Smooth muscle cell (in vitro differentiated cells): ENCODE results near the gene TIMM23. TPM values are rescaled to one million over a fixed set of nuclear protein-coding genes. Genes with fewer than 3 reads are reported as not detected.
"Not testable (repeated sequence)": the region's sequence is repeated elsewhere in the genome, so short reads cannot be mapped to it uniquely, and the experiment has no call there.

Source experiments
- DNase-seq: peaks from one replicate; lab custom pipeline; 2025; ENCODE audit not compliant: unreplicated experiment; lab: John Stamatoyannopoulos, UW
- H2AFZ ChIP-seq: fragments of 200-600 bp; sonication (generic); 2 replicates; pipeline ENCODE4 v1.6.0; 2016; ENCODE audit warnings: antibody characterized with exemption, low read depth, mild to moderate bottlenecking
- H3F3A ChIP-seq: fragments of 200-600 bp; sonication (generic); 2 replicates; pipeline ENCODE4 v1.6.0; 2017; ENCODE audit warnings: antibody characterized with exemption, low read depth
- H3K27ac ChIP-seq: fragments of 200-600 bp; sonication (generic); 2 replicates; pipeline ENCODE4 v1.5.1; 2016; ENCODE audit warnings: low read depth, mild to moderate bottlenecking
- H3K27me3 ChIP-seq: fragments of 200-600 bp; sonication (generic); 2 replicates; pipeline ENCODE4 v1.6.1; 2016; ENCODE audit warnings: low read depth, mild to moderate bottlenecking
- H3K36me3 ChIP-seq: fragments of 200-600 bp; sonication (generic); 2 replicates; pipeline ENCODE4 v1.5.1; 2016; ENCODE audit warnings: low read depth
- H3K4me1 ChIP-seq: fragments of 200-600 bp; sonication (generic); 2 replicates; pipeline ENCODE4 v1.5.1; 2016; ENCODE audit warnings: low read depth
- H3K4me2 ChIP-seq: fragments of 200-600 bp; sonication (generic); 2 replicates; pipeline ENCODE4 v1.6.0; 2016; ENCODE audit warnings: mild to moderate bottlenecking
- H3K4me3 ChIP-seq: fragments of 200-600 bp; sonication (generic); 2 replicates; pipeline ENCODE4 v1.5.1; 2016; ENCODE audit warnings: mild to moderate bottlenecking
- H3K79me2 ChIP-seq: fragments of 200-600 bp; sonication (generic); 2 replicates; pipeline ENCODE4 v1.6.0; 2016; ENCODE audit warnings: low read depth, mild to moderate bottlenecking
- H3K9ac ChIP-seq: fragments of 200-600 bp; sonication (generic); 2 replicates; pipeline ENCODE4 v1.6.0; 2016; ENCODE audit warnings: low read depth
- H3K9me3 ChIP-seq: fragments of 200-600 bp; sonication (generic); replicated peaks from 2 replicates; pipeline ENCODE4 v1.5.1; 2016; ENCODE audit warnings: low read depth
- H4K20me1 ChIP-seq: fragments of 200-600 bp; sonication (generic); 2 replicates; pipeline ENCODE4 v1.6.0; 2016; ENCODE audit warnings: low read depth
- WGBS: methylation state at CpG from one replicate; pipeline ENCODE4 v1.1.7; 2016; ENCODE audit warnings: low lambda C conversion rate; 5-methylcytosine and 5-hydroxymethylcytosine counted together
- polyA plus RNA-seq: library from polyadenylated mRNA; unstranded; fragments of >200 nt; fragmentation: Nextera tagmentation; extraction: Ambion mirVana; gene quantifications from 2 replicates; pipeline ENCODE4 v1.2.1, GENCODE V29; 2016
- total RNA-seq: library from RNA; depleted of rRNA; stranded (reverse); fragments of >200 nt; gene quantifications from 2 replicates; pipeline ENCODE4 v1.2.3, GENCODE V29; 2014

TIMM23 gene
- total and polyA plus RNA-seq, 2 experiments from 2014 or later, result 89.4 to 105 TPM

GRCh38 chr10:45948801-45949200 lies 23.5 kb upstream of the TIMM23 start:
- H3K9me3 ChIP-seq, DNase-seq, H3K27ac ChIP-seq, H3K4me1 ChIP-seq, H3K4me3 ChIP-seq, H4K20me1 ChIP-seq, H3K36me3 ChIP-seq, H3K27me3 ChIP-seq, H3F3A ChIP-seq, H2AFZ ChIP-seq, H3K4me2 ChIP-seq, H3K9ac ChIP-seq, H3K79me2 ChIP-seq: not testable (repeated sequence)

- H3K27me3 ChIP-seq, H3K9me3 ChIP-seq, H3K4me1 ChIP-seq, H3K36me3 ChIP-seq, H3K4me2 ChIP-seq, H3F3A ChIP-seq, H3K9ac ChIP-seq, H4K20me1 ChIP-seq, H3K27ac ChIP-seq, H3K79me2 ChIP-seq, H2AFZ ChIP-seq, H3K4me3 ChIP-seq, DNase-seq: not testable (repeated sequence)
- WGBS, result 89% methylated on average over 4 of the region's 4 CpGs
Observed at GRCh38 chr10:45954367-45954766, 17.9 kb upstream of the TIMM23 start.

GRCh38 chr10:45956634-45957033 lies 15.7 kb upstream of the TIMM23 start:
- not testable (repeated sequence) for H3K27me3 ChIP-seq, H3K4me2 ChIP-seq, H3K4me1 ChIP-seq, H3K79me2 ChIP-seq, DNase-seq, H3K36me3 ChIP-seq, H3K9me3 ChIP-seq, H3K9ac ChIP-seq, H3F3A ChIP-seq, H3K27ac ChIP-seq, H2AFZ ChIP-seq, H4K20me1 ChIP-seq, H3K4me3 ChIP-seq
- WGBS, result 39% methylated on average over 6 of the region's 6 CpGs

- H3K4me1 ChIP-seq, H3K79me2 ChIP-seq, H3K27ac ChIP-seq, H4K20me1 ChIP-seq, H3F3A ChIP-seq, H3K27me3 ChIP-seq, H3K36me3 ChIP-seq, H3K9ac ChIP-seq, DNase-seq, H3K9me3 ChIP-seq, H3K4me2 ChIP-seq, H3K4me3 ChIP-seq, H2AFZ ChIP-seq: not testable (repeated sequence)
- 94% methylated on average over 6 of the region's 6 CpGs for WGBS
Observed at GRCh38 chr10:45957928-45958327, 14.4 kb upstream of the TIMM23 start.

GRCh38 chr10:45962686-45963452 lies 9.4 kb upstream of the TIMM23 start:
- 88% methylated on average over 6 of the region's 6 CpGs for WGBS
- H3K4me1 ChIP-seq, H4K20me1 ChIP-seq, H3K4me2 ChIP-seq, H2AFZ ChIP-seq, H3K9ac ChIP-seq, DNase-seq, H3K27ac ChIP-seq, H3K4me3 ChIP-seq, H3K36me3 ChIP-seq, H3K27me3 ChIP-seq, H3K9me3 ChIP-seq, H3F3A ChIP-seq: not testable (repeated sequence)
- H3K79me2 ChIP-seq, result peaks cover 16% of the 10 kb centered on the region

GRCh38 chr10:45971019-45971418 lies 1.3 kb upstream of the TIMM23 start:
- peak overlapping the region; percentile 94 for H3K4me3 ChIP-seq
- not testable (repeated sequence) for H3K4me1 ChIP-seq, H3F3A ChIP-seq, H3K9me3 ChIP-seq, H3K27me3 ChIP-seq, H3K36me3 ChIP-seq, H3K27ac ChIP-seq, H4K20me1 ChIP-seq, DNase-seq, H2AFZ ChIP-seq
- H3K4me2 ChIP-seq, result peak overlapping the region; percentile 92
- WGBS, result 56% methylated on average over 14 of the region's 14 CpGs
- peaks cover 70% of the 10 kb centered on the region for H3K79me2 ChIP-seq
- peak overlapping the region; percentile 96 for H3K9ac ChIP-seq

- peak overlapping the region; percentile 94 for H3K4me3 ChIP-seq
- H3K9ac ChIP-seq, result peak overlapping the region; percentile 96
- DNase-seq, H3K36me3 ChIP-seq, H4K20me1 ChIP-seq, H3K4me1 ChIP-seq, H3F3A ChIP-seq, H3K9me3 ChIP-seq, H3K27me3 ChIP-seq: not testable (repeated sequence)
- H3K4me2 ChIP-seq, result peak overlapping the region; percentile 92
- WGBS, result 2% methylated on average over 25 of the region's 25 CpGs
- H3K79me2 ChIP-seq, result peaks cover 66% of the 10 kb centered on the region
- H2AFZ ChIP-seq, result peak overlapping the region; percentile 59
- peak overlapping the region; percentile 84 for H3K27ac ChIP-seq
Observed at GRCh38 chr10:45971742-45972105, 565 bp upstream of the TIMM23 start.

GRCh38 chr10:45972813-45973169 lies 502 bp downstream of the TIMM23 start:
- not testable (repeated sequence) for DNase-seq

GRCh38 chr10:45974041-45974440 lies 1.8 kb downstream of the TIMM23 start:
- H3K4me1 ChIP-seq, H3K27ac ChIP-seq, H3K9me3 ChIP-seq, H3K4me3 ChIP-seq, H3F3A ChIP-seq, DNase-seq, H3K36me3 ChIP-seq, H2AFZ ChIP-seq, H3K27me3 ChIP-seq: not testable (repeated sequence)
- Histone ChIP-seq H3K79me2 (peaks cover 60% of the 10 kb centered on the region), H3K9ac (peak overlapping the region; percentile 96), H3K4me2 (peak overlapping the region; percentile 92), H4K20me1 (peaks cover 16% of the 10 kb centered on the region)
- WGBS, result 92% methylated on average over 3 of the region's 3 CpGs

More at GRCh38 chr10:45972813-45973169, 502 bp downstream of the TIMM23 start:
- peak overlapping the region; percentile 96 for H3K9ac ChIP-seq
- peak overlapping the region; percentile 92 for H3K4me2 ChIP-seq
- H3K79me2 ChIP-seq, result peaks cover 60% of the 10 kb centered on the region
- not testable (repeated sequence) for H3K4me1 ChIP-seq, H2AFZ ChIP-seq, H3K9me3 ChIP-seq, H3K36me3 ChIP-seq, H3F3A ChIP-seq, H3K27me3 ChIP-seq
- H3K4me3 ChIP-seq, result peak overlapping the region; percentile 94
- peaks cover 13% of the 10 kb centered on the region for H4K20me1 ChIP-seq
- H3K27ac ChIP-seq, result peak overlapping the region; percentile 84
- WGBS, result 1% methylated on average over 10 of the region's 10 CpGs
